ENCODE results near the gene WFDC13.

Gene WFDC13, protein sequence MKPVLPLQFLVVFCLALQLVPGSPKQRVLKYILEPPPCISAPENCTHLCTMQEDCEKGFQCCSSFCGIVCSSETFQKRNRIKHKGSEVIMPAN

DNA sequence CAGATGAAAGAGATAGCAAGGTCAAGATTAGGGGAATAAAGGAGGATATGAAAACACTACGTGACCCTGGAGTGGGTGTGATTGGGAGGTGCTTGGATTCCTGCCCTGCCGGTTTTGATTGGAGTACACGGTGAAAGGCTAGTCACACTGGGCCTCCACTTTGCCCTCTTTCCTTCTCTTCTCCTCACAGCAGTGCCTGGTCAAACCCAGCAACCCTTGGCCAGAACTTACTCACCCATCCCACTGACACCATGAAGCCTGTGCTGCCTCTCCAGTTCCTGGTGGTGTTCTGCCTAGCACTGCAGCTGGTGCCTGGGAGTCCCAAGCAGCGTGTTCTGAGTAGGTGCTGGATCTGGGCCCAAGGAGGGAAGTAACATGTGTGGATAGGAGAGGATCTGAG is at the start of gene WFDC13:
Gene WFDC13 (plus strand): TSS at position 166 of the 400 bp plus-strand sequence. CDS start 86 bp downstream, at position 252.
- TF ChIP-seq, protein P1, sequence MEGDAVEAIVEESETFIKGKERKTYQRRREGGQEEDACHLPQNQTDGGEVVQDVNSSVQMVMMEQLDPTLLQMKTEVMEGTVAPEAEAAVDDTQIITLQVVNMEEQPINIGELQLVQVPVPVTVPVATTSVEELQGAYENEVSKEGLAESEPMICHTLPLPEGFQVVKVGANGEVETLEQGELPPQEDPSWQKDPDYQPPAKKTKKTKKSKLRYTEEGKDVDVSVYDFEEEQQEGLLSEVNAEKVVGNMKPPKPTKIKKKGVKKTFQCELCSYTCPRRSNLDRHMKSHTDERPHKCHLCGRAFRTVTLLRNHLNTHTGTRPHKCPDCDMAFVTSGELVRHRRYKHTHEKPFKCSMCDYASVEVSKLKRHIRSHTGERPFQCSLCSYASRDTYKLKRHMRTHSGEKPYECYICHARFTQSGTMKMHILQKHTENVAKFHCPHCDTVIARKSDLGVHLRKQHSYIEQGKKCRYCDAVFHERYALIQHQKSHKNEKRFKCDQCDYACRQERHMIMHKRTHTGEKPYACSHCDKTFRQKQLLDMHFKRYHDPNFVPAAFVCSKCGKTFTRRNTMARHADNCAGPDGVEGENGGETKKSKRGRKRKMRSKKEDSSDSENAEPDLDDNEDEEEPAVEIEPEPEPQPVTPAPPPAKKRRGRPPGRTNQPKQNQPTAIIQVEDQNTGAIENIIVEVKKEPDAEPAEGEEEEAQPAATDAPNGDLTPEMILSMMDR (IDR thresholded peaks at IDR 0.05): no peak

DNA sequence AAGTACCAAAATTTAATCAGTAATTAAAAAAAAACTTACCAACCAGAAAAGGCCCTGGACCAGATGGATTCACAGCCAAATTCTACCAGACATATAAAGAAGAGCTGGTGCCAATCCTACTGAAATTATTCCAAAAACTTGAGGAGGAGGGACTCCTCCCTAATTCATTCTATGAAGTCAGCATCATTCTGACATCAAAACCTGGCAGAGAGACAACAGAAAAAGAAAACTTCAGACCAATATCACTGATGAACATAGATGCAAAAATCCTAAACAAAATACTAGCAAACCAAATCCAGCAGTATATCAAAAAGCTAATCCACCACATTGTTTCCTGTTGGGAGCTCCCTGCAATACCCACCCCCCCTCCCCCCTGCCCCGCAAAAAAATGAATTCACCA is 31.7 kb upstream of the WFDC13 start, which contains the start of gene WFDC11:
Gene WFDC11 (minus strand): TSS at position 101 of the 400 bp plus-strand sequence. CDS start 19,639 bp downstream, outside the sequence.
- TF ChIP-seq, protein P1 (IDR thresholded peaks at IDR 0.05): no peak

DNA sequence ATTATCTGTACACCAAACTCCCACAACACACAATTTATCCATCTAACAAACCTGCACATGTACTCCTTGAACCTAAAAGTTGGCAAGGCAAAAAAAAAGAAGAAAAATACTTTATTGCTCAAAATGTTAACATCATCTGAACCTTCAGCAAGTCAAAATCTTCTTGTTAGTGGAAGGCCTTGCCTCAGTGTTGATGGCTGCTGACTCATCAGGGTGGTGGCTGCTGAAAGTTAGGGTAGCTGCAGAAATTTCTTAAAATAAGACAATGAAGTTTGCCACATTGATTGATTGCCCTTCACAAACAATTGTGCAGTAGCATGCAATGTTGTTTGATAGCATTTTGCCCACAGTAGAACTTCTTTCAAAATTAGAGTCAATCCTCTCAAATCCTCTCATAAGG is 29.1 kb upstream of the WFDC13 start:
- TF ChIP-seq, protein P1 (IDR thresholded peaks at IDR 0.05): no peak

DNA sequence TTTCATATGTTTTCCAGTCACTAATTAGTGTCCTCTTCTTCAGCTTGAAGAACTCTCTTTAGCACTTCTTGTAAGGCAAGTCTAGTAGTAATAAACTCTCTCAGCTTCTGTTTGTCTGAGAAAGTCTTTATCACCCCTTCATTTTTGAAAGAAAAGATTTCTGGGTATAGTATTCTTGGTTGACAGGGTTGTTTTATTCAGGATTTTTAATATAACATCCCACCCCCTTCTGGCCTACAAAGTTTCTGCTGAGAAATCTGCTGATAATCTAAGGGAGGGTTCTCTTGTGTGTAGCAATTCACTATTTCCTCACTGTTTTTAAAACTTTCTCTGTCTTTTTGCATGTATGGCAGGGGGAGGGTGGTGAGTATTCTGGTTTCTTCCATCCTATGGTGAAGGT is 22.2 kb upstream of the WFDC13 start:
- TF ChIP-seq, protein P1 (IDR thresholded peaks at IDR 0.05): no peak

DNA sequence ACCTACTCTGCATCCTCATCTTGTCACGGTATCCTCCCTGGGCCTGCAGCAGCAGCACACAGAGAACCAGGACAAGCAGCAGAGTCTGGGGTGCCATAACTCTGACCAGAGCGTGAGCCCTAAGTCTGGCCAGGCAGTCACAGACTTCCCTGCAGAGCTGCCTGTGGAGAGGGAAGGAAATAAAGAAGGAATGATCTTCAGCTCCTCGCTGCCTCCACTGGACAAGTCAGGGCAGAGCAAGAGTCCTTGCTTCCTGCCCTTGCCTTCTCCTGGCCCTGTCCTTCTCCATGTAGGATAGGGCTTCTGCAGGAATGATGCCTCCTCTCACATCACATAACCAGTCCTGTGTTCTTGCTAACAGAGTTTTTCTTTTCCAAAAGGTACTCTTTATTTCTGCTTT is 15.9 kb upstream of the WFDC13 start:
- TF ChIP-seq, protein P1 (IDR thresholded peaks at IDR 0.05): no peak

DNA sequence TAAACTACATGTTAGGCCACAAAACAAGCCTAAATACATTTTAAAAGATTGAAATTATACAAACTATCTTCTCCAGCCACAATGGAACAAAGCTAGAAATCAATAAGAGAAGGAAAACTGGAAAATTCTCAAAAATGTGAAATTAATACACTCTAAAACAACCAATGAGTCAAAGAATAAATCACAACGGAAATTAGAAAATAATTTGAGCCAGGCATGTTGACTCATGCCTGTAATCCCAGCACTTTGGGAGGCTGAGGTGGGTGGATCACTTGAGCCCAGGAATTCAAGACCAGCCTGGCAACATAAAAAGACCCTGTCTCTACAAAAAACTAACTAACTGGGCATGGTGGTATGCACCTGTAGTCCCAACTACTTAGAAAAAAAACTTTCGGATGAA is 6.3 kb upstream of the WFDC13 start:
- TF ChIP-seq, protein P1 (IDR thresholded peaks at IDR 0.05): no peak

DNA sequence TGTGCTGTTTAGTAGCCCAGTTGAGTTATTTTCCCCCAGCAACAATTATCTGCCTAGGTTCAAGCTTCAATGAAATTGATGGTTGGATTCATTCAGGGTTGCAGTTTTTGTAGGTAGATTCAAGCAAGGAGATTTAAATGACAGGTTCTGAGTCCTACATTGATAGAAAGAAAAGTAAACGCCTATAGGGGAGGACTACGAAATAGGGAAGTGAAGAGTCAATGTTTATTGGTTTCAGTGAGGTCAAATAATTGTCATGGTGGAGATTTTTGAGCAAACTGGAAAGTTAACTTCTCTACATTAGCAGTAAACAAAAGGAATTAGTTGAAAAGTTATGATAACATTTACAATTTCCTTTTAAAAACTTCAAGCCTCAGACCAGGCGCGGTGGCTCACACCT is 734 bp upstream of the WFDC13 start:
- TF ChIP-seq, protein P1 (IDR thresholded peaks at IDR 0.05): no peak

Data from LNCAP (cell line).